Neuron (in vitro differentiated cells): ENCODE results near the gene ARMC9.
A peak's percentile ranks its signal among the peaks of the same experiment; 100 is the strongest.

Source experiments
- H2AFZ ChIP-seq: one replicate; pipeline ENCODE4 v1.6.1; 2013; ENCODE audit warnings: low read depth, mild to moderate bottlenecking, inconsistent platforms, low read length, moderate library complexity
- H3K27me3 ChIP-seq: one replicate; pipeline ENCODE4 v1.6.1; 2013; ENCODE audit warnings: low read length; ENCODE audit not compliant: insufficient read depth
- H3K36me3 ChIP-seq: one replicate; pipeline ENCODE4 v1.6.1; 2013; ENCODE audit warnings: low read length; ENCODE audit not compliant: insufficient read depth
- H3K4me1 ChIP-seq: one replicate; pipeline ENCODE4 v1.6.1; 2013; ENCODE audit warnings: low read length; ENCODE audit not compliant: insufficient read depth
- H3K4me3 ChIP-seq: 2 replicates; pipeline ENCODE4 v1.5.1; 2013; ENCODE audit warnings: mild to moderate bottlenecking, low read length, moderate library complexity
- H3K9me3 ChIP-seq: one replicate; pipeline ENCODE4 v1.6.1; 2013; ENCODE audit warnings: low read length

The ARMC9 gene

DNA sequence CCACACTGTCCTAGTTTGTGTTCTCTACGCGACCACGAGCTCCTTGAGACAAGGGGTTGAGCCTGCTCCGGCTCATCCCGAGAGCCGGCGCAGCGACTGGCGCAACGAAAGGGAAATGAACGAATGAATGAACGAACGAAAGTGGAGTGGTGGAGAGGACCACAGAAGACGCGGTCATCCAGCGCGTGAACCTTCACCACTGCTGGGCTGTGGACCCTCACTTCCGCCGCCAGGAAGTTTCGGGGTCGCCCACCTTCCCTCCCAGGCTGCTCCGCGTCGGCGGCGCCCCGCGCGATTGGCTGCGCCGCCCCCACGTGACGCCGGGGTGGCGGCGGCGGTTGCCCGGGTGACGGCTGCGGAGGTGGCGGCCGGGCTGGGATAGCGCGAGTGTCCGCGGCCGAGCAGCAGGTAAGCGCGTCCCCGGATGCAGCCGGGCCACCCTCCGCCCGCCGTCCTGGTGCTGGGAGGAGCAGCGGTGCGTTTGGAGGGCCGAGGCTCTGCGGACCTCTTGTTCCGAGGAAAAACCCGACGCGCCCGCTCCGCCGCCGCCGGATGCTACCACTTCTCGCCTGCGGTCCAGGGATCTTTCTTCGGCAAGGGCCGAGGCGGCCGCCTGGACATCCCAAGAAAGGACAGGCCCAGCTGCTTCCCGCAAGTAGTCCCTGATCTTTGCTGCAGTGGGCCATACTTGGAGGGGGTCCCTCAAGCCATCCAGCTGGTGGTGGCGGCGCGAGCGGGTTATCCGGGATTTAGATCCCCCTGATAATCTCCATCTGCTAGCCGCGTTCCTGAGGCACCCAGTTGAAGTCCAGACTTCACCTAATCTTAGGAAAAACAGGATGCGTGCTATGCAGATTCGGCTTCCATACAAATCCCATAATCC, at the start of gene ARMC9:
Gene ARMC9, plus strand, starts transcription at position 341 of the 883 bp plus-strand sequence. CDS start 7,608 bp downstream, outside the sequence.
- Histone ChIP-seq H3K27me3 (no peaks in the 10 kb centered on the region), H2AFZ (peak within 1 kb of the TSS; percentile 60), H3K9me3 (peaks cover 3% of the 10 kb centered on the region), H3K4me3 (peak within 1 kb of the TSS; percentile 80), H3K36me3 (peaks cover 8% of the 10 kb centered on the region), H3K4me1 (peaks cover 5% of the 10 kb centered on the region)

DNA sequence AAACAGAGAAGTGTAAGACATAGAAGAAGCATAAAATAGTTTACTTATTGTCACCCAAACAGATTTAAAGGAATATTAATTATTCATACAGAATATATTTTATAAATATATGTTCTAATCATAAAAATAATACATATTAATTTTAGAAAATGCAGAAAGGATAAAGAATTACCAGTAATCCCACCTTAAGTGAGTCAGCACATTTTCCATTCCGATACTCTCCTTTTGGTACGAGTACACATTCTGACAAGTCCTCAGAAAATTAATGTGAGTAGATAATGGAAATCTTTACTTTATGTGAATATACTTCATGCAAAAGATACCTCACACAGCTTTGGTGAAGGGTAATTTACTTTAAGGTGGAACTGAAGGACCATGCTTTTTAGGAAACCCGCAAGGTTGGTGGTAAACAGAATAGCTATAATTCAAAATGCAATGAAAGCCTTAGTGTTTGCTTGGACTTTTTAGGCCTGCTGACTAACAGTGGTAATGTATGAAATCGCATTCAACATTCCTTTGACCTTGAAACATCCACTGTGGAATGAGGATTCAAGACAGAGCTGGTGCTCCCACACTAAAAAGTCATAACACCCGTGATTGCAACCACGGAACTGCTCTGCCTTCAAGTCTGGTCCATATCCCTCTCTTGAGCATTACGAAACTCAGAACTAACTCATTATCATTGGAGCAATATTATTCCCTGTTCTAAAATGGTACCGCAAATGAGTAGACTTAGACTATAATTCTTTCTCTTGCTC, 45.5 kb upstream of the ARMC9 start:
- Histone ChIP-seq H3K36me3 (peaks cover 50% of the 10 kb centered on the region), H2AFZ (no peak overlapping the region), H3K9me3 (no peaks in the 10 kb centered on the region), H3K4me3 (no peak overlapping the region), H3K4me1 (no peaks in the 10 kb centered on the region), H3K27me3 (no peaks in the 10 kb centered on the region)

DNA sequence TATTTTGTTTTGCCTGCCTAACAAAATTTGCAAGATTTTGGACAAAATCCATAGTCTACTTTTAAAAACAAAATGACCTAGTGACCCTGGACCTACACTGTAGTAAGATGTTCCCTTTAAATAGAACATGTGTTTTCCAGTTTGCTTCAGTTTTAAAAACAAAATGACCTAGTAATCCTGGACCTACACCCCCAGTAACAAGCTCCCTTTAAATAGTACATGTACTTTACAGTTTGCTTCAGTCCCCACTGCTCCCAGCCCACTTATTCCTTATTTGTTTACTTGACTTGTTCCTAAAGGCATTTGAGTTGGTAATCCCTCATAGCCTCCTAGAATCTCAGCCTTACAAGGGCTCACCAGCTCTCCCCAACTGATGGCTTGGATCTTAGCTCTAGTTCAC, 39.1 kb upstream of the ARMC9 start:
- H3K4me1 ChIP-seq, result no peaks in the 10 kb centered on the region
- no peaks in the 10 kb centered on the region for H3K9me3 ChIP-seq
- peaks cover 44% of the 10 kb centered on the region for H3K36me3 ChIP-seq
- H3K27me3 ChIP-seq, result no peaks in the 10 kb centered on the region
- no peak overlapping the region for H3K4me3 ChIP-seq
- H2AFZ ChIP-seq, result no peak overlapping the region

- no peaks in the 10 kb centered on the region for H3K9me3 ChIP-seq
- H3K4me3 ChIP-seq, result no peak overlapping the region
- H3K36me3 ChIP-seq, result peaks cover 49% of the 10 kb centered on the region
- H2AFZ ChIP-seq, result no peak overlapping the region
- no peaks in the 10 kb centered on the region for H3K27me3 ChIP-seq
- no peaks in the 10 kb centered on the region for H3K4me1 ChIP-seq
Observed at GRCh38 chr2:231160701-231161100, 37.7 kb upstream of the ARMC9 start.

DNA sequence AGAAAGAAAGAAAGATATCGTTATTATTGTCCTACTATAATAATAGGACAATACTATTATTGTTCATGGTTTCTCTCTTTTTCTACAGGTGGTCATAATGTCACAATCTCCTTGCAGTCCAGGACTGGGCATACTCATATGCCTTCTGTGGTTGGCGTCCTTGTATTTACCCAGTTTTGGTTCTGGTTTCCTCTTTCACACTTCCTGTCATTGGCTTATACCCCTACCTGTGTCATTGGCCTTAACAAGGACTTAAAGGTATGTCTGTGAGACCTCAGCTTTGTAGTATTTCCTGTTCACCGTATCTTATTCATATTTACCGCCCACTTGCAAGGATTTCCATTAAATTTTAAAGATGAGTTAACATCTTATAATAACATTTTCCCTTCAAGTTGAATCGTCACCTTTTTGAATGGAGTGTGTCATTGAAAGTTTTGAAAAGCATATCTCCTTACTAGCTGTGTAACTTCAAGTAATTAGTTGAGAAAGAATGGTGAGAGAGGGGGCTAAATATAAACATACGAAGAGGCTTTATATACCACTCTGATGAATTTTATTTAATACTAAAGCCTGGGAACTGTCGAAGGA, 37.1 kb upstream of the ARMC9 start:
- Histone ChIP-seq H3K4me3 (no peak overlapping the region), H3K4me1 (no peaks in the 10 kb centered on the region), H3K36me3 (peaks cover 52% of the 10 kb centered on the region), H2AFZ (no peak overlapping the region), H3K27me3 (no peaks in the 10 kb centered on the region), H3K9me3 (no peaks in the 10 kb centered on the region)

DNA sequence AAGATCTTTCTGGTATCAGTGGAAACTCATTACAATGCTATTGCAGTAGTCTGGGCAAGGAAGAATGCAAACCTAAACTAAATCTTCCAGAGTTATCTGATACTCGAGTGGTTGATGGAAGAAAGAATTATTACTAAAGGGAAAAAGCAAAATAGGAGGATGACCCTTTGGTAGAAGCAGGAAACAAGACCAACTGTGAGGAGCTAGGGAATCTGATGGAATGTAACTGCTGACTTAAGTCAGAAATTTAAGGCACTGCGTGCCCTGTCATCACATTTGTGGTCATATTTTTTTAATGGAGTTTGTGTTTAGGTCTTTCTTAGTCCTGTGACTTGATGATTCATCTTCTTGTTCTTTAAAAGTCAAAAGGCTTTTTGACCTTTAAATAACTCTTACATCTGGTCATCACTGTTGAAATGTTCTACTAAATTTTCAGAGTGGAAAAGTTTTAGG, 36.5 kb upstream of the ARMC9 start:
- Histone ChIP-seq H2AFZ (no peak overlapping the region), H3K9me3 (no peaks in the 10 kb centered on the region), H3K27me3 (no peaks in the 10 kb centered on the region), H3K36me3 (peaks cover 55% of the 10 kb centered on the region), H3K4me3 (no peak overlapping the region), H3K4me1 (no peaks in the 10 kb centered on the region)

- Histone ChIP-seq H3K4me3 (no peak overlapping the region), H2AFZ (no peak overlapping the region), H3K36me3 (peaks cover 58% of the 10 kb centered on the region)
Observed at GRCh38 chr2:231163011-231163410, 35.4 kb upstream of the ARMC9 start.

GRCh38 chr2:231163414-231164095, 34.9 kb upstream of the ARMC9 start:
- Histone ChIP-seq H3K27me3 (no peaks in the 10 kb centered on the region), H3K4me3 (no peak overlapping the region), H3K9me3 (no peaks in the 10 kb centered on the region), H2AFZ (no peak overlapping the region), H3K36me3 (peaks cover 57% of the 10 kb centered on the region), H3K4me1 (no peaks in the 10 kb centered on the region)

More at GRCh38 chr2:231163011-231163410, 35.4 kb upstream of the ARMC9 start:
- H3K9me3 ChIP-seq, result no peaks in the 10 kb centered on the region
- H3K27me3 ChIP-seq, result no peaks in the 10 kb centered on the region
- no peaks in the 10 kb centered on the region for H3K4me1 ChIP-seq

- H3K9me3 ChIP-seq, result no peaks in the 10 kb centered on the region
- peaks cover 62% of the 10 kb centered on the region for H3K36me3 ChIP-seq
- H2AFZ ChIP-seq, result no peak overlapping the region
- H3K27me3 ChIP-seq, result no peaks in the 10 kb centered on the region
- H3K4me1 ChIP-seq, result no peaks in the 10 kb centered on the region
- no peak overlapping the region for H3K4me3 ChIP-seq
Observed at GRCh38 chr2:231167745-231168459, 30.5 kb upstream of the ARMC9 start.

GRCh38 chr2:231168460-231169139, 29.8 kb upstream of the ARMC9 start:
- H2AFZ ChIP-seq, result no peak overlapping the region
- H3K9me3 ChIP-seq, result no peaks in the 10 kb centered on the region
- no peak overlapping the region for H3K4me3 ChIP-seq
- H3K36me3 ChIP-seq, result peaks cover 69% of the 10 kb centered on the region
- no peaks in the 10 kb centered on the region for H3K27me3 ChIP-seq
- H3K4me1 ChIP-seq, result no peaks in the 10 kb centered on the region

DNA sequence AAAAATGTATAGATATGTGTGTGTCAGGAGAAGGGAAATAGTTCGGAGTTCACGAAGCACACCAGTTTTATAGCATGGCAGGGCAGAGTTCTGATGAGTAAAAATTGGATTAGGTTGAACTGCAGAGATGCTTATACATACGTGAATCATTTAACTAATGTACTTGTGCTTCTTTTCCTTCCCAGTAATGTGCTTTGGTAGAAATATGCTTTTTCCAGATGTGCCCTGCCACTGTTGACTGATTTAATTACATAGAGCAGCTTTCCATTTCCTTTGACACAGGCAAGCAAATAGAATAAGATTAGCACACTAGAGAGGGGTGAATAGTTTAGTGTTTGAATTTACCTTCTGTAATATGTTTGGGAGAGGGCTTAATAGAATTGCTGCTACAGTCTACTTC, 28.9 kb upstream of the ARMC9 start:
- Histone ChIP-seq H3K4me3 (no peak overlapping the region), H3K4me1 (no peaks in the 10 kb centered on the region), H3K9me3 (no peaks in the 10 kb centered on the region), H2AFZ (no peak overlapping the region), H3K36me3 (peaks cover 69% of the 10 kb centered on the region), H3K27me3 (no peaks in the 10 kb centered on the region)

DNA sequence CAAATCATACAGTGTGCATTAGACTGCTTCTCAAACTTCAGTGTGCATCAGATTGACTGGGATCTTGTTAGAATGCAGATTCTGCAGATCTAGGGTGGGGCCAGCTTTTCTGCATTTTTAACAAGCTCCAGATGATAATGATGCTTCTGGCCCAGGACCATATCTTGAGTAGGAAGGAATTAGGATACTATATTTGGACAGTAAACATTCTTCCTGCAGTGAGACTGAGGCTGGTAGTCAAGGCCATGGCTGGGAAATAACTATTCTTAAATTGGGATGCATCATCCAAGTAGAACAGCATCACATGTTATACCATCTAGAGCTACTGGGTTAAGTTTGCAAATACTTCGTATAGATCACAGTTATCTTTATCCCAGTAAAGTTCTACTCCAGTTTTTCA, 28.4 kb upstream of the ARMC9 start:
- H3K4me1 ChIP-seq, result no peaks in the 10 kb centered on the region
- no peak overlapping the region for H2AFZ ChIP-seq
- no peak overlapping the region for H3K4me3 ChIP-seq
- H3K27me3 ChIP-seq, result no peaks in the 10 kb centered on the region
- H3K36me3 ChIP-seq, result peaks cover 70% of the 10 kb centered on the region
- H3K9me3 ChIP-seq, result no peaks in the 10 kb centered on the region
